Heart right ventricle (tissue), 16 donors: ENCODE results near the gene HIVEP2. TPM values are rescaled to one million over a fixed set of nuclear protein-coding genes. Genes with fewer than 3 reads are reported as not detected.

Source experiments
- ATAC-seq, 8 donors: fragments of 200-7000 bp; cut with Tn5 transposase; one replicate each; pipeline ENCODE4 v1.9.1; 2020; ENCODE audit warnings: mild to moderate bottlenecking in 8 of 8, moderate library complexity in 8 of 8, moderate number of reproducible peaks in 1 of 8
- DNase-seq, 2 donors: peaks; one replicate each; pipeline ENCODE4 v3.0.0-alpha.2; 2020
- H3K27ac ChIP-seq, 10 donors: fragments of 200-600 bp; sonication (generic) in 2 of 10; one replicate each; pipeline versions ENCODE4 v1.5.0 to v1.8.0; 2020 to 2022; ENCODE audit warnings: mild to moderate bottlenecking in 3 of 10
- H3K27me3 ChIP-seq, 7 donors: fragments of 200-600 bp; one replicate each; pipeline ENCODE4 v1.8.0; 2021 to 2022; ENCODE audit warnings: mild to moderate bottlenecking in 2 of 7
- H3K36me3 ChIP-seq, 9 donors: fragments of 200-600 bp; sonication (generic) in 1 of 9; one replicate each; pipeline versions ENCODE4 v1.5.0 to v1.8.0; 2020 to 2022; ENCODE audit warnings: mild to moderate bottlenecking in 2 of 9
- H3K4me1 ChIP-seq, 9 donors: fragments of 200-600 bp; sonication (generic) in 1 of 9; one replicate each; pipeline versions ENCODE4 v1.5.0 to v1.8.0; 2020 to 2022; ENCODE audit warnings: mild to moderate bottlenecking in 4 of 9
- H3K4me3 ChIP-seq, 10 donors: fragments of 200-600 bp; sonication (generic) in 2 of 10; one replicate each; pipeline versions ENCODE4 v1.5.0 to v1.8.0; 2020 to 2022; ENCODE audit warnings: mild to moderate bottlenecking in 7 of 10, moderate library complexity in 2 of 10
- H3K9me3 ChIP-seq, 11 donors: fragments of 200-600 bp in 10 of 11; sonication (generic) in 2 of 11; one replicate each; pipeline versions ENCODE4 v1.5.0 to v1.8.0; 2013 to 2022; ENCODE audit warnings: mild to moderate bottlenecking in 2 of 11, control low read depth in 1 of 11, moderate library complexity in 1 of 11
- WGBS, 2 donors: extraction: QIAGEN DNeasy Blood & Tissue Kit; methylation state at CpG; one replicate each; pipeline ENCODE4 v1.1.7; 2013; ENCODE audit warnings: inconsistent platforms in 1 of 2; 5-methylcytosine and 5-hydroxymethylcytosine counted together
- intact Hi-C, 10 donors: fragments of 100-400 bp; cut with DNase I; formaldehyde crosslinking; loops; one replicate each; pipeline versions ENCODE4 v1.11.1 to v1.14.2; 2022
- polyA plus RNA-seq, 2 donors: library from polyadenylated mRNA; stranded (reverse); fragments of 200-250 nt; gene quantifications; one replicate each; pipeline ENCODE4 v1.2.3, GENCODE V29; 2013
- total RNA-seq, 10 donors: library from RNA; stranded (reverse); fragmentation: NEBNext Ultra II Directional in 3 of 10; extraction: Animal tissue kit (Norgen Biotek cat#: 25700) in 3 of 10; gene quantifications; one replicate each; pipeline versions ENCODE4 v1.2.1 to v1.2.4, GENCODE V29; 2021 to 2023
- TF ChIP-seq, protein P1 (sequence below), 9 donors: fragments of 200-600 bp; sonication (generic) in 2 of 9; IDR thresholded peaks; one replicate each; pipeline versions ENCODE4 v1.5.0 to v1.8.0; 2021 to 2022; ENCODE audit warnings: antibody characterized with exemption in 9 of 9, mild to moderate bottlenecking in 5 of 9, moderate library complexity in 1 of 9
- donor health status: Arrhythmogenic right ventricular cardiomyopathy.
- donor health status: ischemic (EF 13 %, LVEDD 7.1; RV severe dilation, severe dysfunction).
- donor health status: healthy with polysubstance abuse.
- donor health status: DM: no; HTN: yes; CAD: no.
- donor health status: DM: no; HTN: no; CAD: no.
- donor health status: ischemic (EF 25% LVEDD 6.9; RV normal size, moderate dysfunction).
- donor health status: ischemic (EF 25% LVEDD 5.7; RV mildly dilated, moderate dysfunction).
- donor health status: healthy.
- donor health status: DM: yes; HTN: yes; CAD: no.
- donor health status: Ischemic cardiomyopathy.
- donor health status: ischemic (EF 35%, LVEDD 5.7; RV mildly dilated, moderate dysfunction).
- donor health status: nonischemic (EF 11% LVEDD 7.7; RV severe dilation, severe dysfunction).
- donor health status: DM: yes; HTN: yes; CAD: no.
- donor health status: PGD.
- donor health status: ischemic (EF 29% LVEDD 5.4; RV normal size, mild dysfunction).
- donor health status: nonischemic (EF 23%, LVEDD 6.1; RV moderate dilation, normal function).

The HIVEP2 gene
- total and polyA plus RNA-seq, 12 donors: 2.1 to 31.6 (median 21.2) TPM

- H3K27me3 ChIP-seq: no peaks in the 10 kb centered on the region
- TF ChIP-seq, protein P1, sequence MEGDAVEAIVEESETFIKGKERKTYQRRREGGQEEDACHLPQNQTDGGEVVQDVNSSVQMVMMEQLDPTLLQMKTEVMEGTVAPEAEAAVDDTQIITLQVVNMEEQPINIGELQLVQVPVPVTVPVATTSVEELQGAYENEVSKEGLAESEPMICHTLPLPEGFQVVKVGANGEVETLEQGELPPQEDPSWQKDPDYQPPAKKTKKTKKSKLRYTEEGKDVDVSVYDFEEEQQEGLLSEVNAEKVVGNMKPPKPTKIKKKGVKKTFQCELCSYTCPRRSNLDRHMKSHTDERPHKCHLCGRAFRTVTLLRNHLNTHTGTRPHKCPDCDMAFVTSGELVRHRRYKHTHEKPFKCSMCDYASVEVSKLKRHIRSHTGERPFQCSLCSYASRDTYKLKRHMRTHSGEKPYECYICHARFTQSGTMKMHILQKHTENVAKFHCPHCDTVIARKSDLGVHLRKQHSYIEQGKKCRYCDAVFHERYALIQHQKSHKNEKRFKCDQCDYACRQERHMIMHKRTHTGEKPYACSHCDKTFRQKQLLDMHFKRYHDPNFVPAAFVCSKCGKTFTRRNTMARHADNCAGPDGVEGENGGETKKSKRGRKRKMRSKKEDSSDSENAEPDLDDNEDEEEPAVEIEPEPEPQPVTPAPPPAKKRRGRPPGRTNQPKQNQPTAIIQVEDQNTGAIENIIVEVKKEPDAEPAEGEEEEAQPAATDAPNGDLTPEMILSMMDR (IDR thresholded peaks at IDR 0.05): no peak
- ATAC-seq: no peak
- intact Hi-C loops: no loop called here
- WGBS, 2 donors: 76 to 82% methylated on average over 6 of the region's 6 CpGs
- H3K36me3 ChIP-seq: peaks cover 0 to 3% (median 0%) of the 10 kb centered on the region in 9 donors
- peaks cover 0 to 62% (median 30%) of the 10 kb centered on the region in 9 donors for H3K4me1 ChIP-seq
- no peak for DNase-seq
- H3K9me3 ChIP-seq: no peaks in the 10 kb centered on the region
- H3K4me3 ChIP-seq: peak overlapping the region in 1 of 10 donors; percentile 7
- H3K27ac ChIP-seq: peak overlapping the region in 1 of 10 donors; percentile 81
Observed at GRCh38 chr6:142856624-142857232, 88.2 kb downstream of the HIVEP2 start.

DNA sequence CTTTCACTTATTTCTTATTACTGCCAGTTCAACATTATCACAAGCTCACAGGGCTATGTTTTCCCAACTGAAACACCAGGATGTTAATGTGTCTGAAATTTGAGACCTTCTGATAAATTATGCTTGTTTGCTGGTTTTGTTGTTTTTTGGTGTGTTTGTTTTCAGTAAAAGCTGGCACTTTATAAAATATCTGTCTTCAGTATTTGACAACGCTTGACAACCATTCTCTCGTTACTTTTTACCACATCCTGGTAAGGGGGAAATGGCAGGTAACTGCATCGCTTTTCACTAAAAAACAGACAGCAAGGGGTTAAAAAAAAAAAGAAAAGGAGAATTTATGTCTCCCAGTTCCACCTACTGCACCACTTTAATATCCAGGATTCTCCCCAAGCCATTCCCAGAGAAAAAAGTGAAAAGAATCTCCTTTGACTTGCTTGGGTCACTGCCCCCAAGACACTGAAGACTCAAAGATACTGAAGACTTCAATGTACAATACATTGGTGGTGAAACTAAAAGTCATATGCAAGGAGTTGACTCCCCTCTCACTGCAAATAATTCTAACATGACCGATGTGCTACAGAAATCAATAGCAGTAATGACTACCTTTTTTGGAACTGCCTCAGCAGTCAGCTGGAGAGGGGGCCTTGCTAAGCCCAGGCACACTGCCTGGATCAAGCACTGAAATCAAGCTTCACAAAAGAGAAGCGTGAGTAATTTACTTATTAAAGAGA is 88.9 kb downstream of the HIVEP2 start:
- H3K4me1 ChIP-seq: peaks cover 0 to 67% (median 30%) of the 10 kb centered on the region in 9 donors

DNA sequence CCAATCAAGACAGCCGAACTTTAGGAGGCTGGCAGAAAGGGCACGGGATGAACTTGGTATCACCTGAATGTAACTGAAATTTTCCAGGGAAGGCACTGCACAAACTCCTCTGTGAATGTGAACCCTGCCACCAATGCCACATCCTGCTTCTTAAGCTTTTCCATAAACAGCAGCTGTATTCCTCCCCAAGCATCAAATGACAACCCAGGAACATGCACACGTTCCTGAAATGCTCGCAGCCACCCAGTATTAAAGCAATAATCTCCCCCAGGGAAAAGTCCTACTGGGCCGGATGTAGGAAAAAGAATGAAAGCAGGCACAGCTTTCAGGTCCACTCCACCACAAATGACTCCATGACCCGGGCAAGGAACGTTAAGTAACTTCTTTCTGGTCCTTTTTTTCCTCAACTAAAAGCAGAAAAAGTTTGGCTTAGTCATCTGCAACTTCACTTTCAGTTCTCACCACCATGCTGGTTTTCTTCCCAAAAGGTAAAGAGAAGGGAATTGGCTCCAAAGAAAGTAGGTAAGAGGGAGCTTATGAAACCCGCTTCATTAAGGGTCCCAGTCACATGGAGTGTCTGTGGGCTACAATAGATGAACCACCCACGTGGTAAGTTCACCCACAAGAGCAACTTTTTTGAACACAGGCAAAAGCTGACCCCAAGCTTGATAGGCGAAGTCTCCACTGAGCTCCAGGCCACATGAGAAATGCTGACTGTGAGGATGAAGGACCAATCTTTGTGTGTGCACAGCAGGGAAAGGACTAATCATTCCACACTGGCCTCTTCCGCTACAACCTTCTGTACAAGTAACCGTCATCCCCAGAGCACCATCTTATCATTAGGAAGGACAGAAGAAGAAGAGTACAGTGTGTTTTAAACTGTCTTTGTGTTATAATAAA is 90.1 kb downstream of the HIVEP2 start:
- TF ChIP-seq, protein P1 (IDR thresholded peaks at IDR 0.05): no peak
- WGBS, 2 donors: 88 to 90% methylated on average over 12 of the region's 12 CpGs

More for the DNA sequence above, 88.9 kb downstream of the HIVEP2 start:
- H3K4me3 ChIP-seq: peak overlapping the region in 1 of 10 donors; percentile 7
- peaks cover 0 to 3% (median 0%) of the 10 kb centered on the region in 9 donors for H3K36me3 ChIP-seq
- DNase-seq: no peak
- TF ChIP-seq, protein P1 (IDR thresholded peaks at IDR 0.05): no peak
- H3K27me3 ChIP-seq: no peaks in the 10 kb centered on the region
- WGBS, 2 donors: 83 to 92% methylated on average over 5 of the region's 5 CpGs
- ATAC-seq: no peak
- intact Hi-C loops: no loop called here
- peak overlapping the region in 1 of 10 donors; percentile 81 for H3K27ac ChIP-seq
- no peaks in the 10 kb centered on the region for H3K9me3 ChIP-seq

More for the DNA sequence above, 90.1 kb downstream of the HIVEP2 start:
- DNase-seq (no peak), ATAC-seq (no peak)
- H3K27me3 ChIP-seq: no peaks in the 10 kb centered on the region
- intact Hi-C loops: no loop called here
- no peak overlapping the region for H3K4me3 ChIP-seq
- no peaks in the 10 kb centered on the region for H3K36me3 ChIP-seq
- H3K27ac ChIP-seq: peak overlapping the region in 1 of 10 donors; percentile 81
- no peaks in the 10 kb centered on the region for H3K9me3 ChIP-seq
- H3K4me1 ChIP-seq: peaks cover 0 to 79% (median 37%) of the 10 kb centered on the region in 9 donors
